GM19463 (cell line): Measurements from ENCODE around the gene HM13.
"Not testable (repeated sequence)": the region's sequence is repeated elsewhere in the genome, so short reads cannot be mapped to it uniquely, and the experiment has no call there.

Source experiments
- ATAC-seq: cut with Tn5 transposase; IDR thresholded peaks from one replicate; pipeline ENCODE4 v1.9.1; 2021; ENCODE audit warnings: mild to moderate bottlenecking, moderate library complexity; ENCODE audit not compliant: unreplicated experiment

HM13 gene

DNA sequence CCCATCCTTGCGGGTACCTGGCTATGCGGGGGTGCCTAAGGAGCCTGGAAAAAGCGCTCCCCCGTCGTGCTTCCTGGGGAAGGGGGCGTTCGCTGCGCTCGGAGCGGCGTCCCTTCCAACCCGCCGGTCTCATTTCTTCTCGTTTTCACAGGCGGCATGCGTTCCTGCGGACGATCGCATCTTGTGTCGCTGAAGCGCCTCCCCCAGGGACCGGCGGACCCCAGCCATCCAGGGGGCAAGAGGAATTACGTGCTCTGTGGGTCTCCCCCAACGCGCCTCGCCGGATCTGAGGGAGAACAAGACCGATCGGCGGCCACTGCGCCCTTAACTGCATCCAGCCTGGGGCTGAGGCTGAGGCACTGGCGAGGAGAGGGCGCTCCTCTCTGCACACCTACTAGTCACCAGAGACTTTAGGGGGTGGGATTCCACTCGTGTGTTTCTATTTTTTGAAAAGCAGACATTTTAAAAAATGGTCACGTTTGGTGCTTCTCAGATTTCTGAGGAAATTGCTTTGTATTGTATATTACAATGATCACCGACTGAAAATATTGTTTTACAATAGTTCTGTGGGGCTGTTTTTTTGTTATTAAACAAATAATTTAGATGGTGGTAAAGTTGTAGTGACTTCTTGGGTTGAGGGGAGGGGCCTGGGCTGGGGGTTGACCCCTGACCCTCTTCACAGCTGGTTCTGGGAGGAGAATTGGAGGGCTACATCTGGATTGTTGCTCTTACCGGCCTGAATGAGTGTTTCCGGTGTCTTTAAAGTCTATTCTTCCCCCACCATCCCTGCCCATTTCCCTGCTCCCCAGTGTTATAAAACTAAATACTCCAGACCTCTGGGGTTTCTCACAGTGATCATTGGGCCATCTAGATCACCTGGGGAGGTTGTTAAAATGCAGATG is 91.9 kb downstream of the HM13 start:
- no peak for ATAC-seq

- no peak for ATAC-seq
Observed at GRCh38 chr20:31606804-31607639, 92.8 kb downstream of the HM13 start.

- no peak for ATAC-seq
Observed at GRCh38 chr20:31607640-31608250, 93.5 kb downstream of the HM13 start.

DNA sequence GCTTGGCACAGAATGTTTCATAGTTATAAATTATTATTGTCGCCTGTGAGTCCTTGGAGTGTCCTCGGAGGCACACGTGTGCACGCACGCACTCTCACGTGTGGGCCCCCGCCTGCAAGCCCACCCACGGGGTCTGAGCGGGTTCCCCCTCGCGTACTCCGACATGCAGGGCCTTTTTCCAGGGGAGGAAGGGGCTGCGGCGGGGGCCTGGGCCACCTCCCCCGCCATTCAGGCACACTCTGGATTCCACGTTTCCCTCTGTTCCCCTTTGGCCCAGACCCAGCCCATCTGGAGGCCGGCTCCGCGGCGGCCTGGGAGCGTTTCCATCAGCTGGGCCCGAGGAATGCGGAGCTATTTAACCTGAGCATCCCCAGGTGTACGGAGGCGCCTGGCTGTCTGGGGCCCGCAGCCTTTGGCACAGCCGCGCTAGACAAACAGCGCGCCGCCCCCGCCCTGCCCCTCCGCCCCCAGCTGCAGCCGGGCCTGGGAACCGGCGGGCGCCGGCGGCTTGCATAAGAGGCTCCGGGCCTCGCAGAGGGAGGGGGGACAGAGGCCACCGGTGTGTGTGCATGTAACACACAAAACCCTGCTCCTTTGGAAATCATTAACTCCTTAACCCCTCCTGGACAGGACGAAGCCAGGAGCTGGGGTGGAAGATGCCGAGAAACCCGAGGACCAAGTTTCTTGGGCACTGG is 94.2 kb downstream of the HM13 start:
- ATAC-seq: no peak

DNA sequence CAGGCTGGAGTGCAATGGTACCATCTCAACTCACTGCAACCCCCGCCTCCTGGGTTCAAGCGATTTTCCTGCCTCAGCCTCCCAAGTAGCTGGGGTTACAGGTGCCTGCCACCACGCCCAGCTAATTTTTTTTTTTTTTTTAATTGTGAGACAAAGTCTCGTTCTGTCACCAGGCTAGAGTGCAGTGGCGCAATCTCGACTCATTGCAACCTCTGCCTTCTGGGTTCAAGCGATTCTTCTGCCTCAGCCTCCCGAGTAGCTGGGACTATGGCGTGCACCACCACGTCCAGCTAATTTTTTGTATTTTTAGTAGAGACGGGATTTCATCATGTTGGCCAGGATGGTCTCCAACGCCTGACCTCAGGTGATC is 98.0 kb downstream of the HM13 start:
- ATAC-seq: not testable (repeated sequence)

DNA sequence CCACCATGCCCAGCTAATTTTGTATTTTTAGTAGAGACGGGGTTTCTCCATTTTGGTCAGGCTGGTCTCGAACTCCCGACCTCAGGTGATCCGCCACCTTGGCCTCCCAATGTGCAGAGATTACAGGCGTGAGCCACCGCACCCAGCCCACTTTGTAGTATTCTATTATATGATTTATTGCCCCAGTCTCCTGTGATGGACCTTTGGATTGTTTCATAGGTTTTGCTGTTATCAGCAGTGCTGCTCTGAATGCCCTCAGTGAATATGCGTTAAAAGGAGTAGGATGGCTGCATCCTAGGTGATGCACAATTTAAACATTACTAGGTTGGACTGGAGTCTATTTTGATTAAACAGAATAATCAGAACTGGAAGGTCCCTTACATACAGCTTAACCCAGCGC is 101.2 kb downstream of the HM13 start:
- no peak for ATAC-seq

DNA sequence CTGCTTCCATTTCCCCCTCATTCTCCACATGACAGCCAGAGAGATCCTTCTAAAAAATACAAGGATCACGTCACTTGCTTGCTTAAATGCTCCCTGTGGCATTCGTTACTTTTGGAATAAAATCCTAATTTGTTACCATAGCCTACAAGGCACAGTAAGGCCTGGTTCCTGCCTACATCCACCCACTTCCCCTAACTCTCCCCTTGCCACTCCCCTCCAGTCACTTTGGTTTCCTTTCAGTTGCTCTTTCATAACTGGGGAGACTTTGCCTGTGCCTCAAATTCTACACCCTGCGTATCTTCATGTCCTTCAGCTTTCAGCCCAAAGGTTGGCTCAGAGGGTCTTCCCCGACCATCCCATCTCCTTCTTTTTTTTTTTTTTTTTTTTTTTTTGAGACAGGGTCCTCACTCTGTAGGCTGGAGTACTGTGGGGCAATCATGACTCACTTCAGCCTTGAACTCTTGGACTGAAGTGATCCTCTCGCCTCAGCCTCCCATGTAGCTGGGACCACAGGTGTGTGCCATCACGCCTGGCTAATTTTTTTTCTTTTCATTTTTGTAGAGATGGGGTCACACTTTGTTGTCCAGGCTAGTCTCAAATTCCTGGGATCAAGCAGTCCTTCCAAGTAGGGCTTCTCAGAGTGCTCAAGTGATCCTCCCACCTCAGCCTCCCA is 103.3 kb downstream of the HM13 start:
- no peak for ATAC-seq
